ENCODE results near the gene GBX1.

DNA sequence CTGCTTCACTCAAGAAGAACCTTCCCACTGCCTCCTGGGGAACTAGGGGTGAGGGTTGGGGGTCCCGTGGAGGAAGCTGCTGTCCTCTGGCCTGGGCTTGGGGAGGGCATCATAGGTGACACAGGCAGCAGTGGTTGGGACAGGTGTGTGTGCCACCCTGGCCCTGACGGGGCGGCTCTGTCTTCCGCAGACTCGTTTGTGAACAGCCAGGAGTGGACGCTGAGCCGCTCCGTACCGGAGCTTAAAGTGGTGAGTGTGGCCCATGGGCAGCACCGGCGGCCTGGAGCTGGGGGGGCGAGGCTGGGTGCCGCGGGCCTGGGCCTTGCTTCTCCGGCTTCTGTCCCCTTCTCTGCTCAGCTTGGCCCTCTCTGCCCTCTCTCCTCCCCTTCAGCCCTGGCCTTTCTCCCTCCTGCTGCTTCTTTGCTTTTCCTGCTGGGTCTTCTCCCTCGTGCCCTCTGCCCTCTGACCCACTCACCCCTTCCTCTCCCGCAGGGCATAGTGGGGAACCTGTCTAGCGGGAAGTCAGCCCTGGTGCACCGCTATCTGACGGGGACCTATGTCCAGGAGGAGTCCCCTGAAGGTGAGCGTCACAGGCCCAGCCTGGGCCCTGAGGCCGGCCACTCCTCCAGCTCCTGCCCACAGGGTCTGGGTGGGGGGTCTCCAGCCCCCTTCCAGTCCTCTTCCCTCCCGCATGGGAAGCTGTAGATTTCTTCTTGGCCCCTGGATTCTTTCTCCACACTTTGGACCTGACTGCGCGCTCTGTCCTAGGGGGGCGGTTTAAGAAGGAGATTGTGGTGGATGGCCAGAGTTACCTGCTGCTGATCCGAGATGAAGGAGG is 50.7 kb downstream of the GBX1 start:
- TF ChIP-seq, protein P1, sequence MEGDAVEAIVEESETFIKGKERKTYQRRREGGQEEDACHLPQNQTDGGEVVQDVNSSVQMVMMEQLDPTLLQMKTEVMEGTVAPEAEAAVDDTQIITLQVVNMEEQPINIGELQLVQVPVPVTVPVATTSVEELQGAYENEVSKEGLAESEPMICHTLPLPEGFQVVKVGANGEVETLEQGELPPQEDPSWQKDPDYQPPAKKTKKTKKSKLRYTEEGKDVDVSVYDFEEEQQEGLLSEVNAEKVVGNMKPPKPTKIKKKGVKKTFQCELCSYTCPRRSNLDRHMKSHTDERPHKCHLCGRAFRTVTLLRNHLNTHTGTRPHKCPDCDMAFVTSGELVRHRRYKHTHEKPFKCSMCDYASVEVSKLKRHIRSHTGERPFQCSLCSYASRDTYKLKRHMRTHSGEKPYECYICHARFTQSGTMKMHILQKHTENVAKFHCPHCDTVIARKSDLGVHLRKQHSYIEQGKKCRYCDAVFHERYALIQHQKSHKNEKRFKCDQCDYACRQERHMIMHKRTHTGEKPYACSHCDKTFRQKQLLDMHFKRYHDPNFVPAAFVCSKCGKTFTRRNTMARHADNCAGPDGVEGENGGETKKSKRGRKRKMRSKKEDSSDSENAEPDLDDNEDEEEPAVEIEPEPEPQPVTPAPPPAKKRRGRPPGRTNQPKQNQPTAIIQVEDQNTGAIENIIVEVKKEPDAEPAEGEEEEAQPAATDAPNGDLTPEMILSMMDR (IDR thresholded peaks at IDR 0.05) = no peak
- no peak for TF ChIP-seq POLR2A (IDR thresholded peaks at IDR 0.05; ENCODE audit: low read depth)

Data from esophagus muscularis mucosa (tissue), 3 donors.